WERI-Rb-1 (cell line): ENCODE measurements around the gene ATRN.

Source experiments
- DNase-seq: peaks from one replicate; pipeline ENCODE4 v3.0.0-alpha.2; 2020
- H3K27ac ChIP-seq: fragments of 250-450 bp; sonication (Bioruptor Pico); 2 replicates; pipeline ENCODE4 v1.5.1; 2020; ENCODE audit warnings: mild to moderate bottlenecking, moderate library complexity
- H3K27me3 ChIP-seq: fragments of 250-450 bp; sonication (Bioruptor Pico); 2 replicates; pipeline ENCODE4 v1.5.1; 2021; ENCODE audit warnings: mild to moderate bottlenecking, low read depth, moderate library complexity; ENCODE audit not compliant: insufficient read depth, severe bottlenecking
- H3K36me3 ChIP-seq: fragments of 250-450 bp; sonication (Bioruptor Pico); 2 replicates; pipeline ENCODE4 v1.5.1; 2020; ENCODE audit warnings: mild to moderate bottlenecking, moderate library complexity
- H3K4me3 ChIP-seq: 2 replicates; pipeline ENCODE4 v1.5.1; 2011; ENCODE audit warnings: low read depth, mild to moderate bottlenecking, control low read depth, low read length
- H3K9me3 ChIP-seq: fragments of 250-450 bp; sonication (Bioruptor Pico); 2 replicates; pipeline ENCODE4 v1.5.1; 2021; ENCODE audit warnings: mild to moderate bottlenecking, moderate library complexity; ENCODE audit not compliant: severe bottlenecking
- TF ChIP-seq, protein P1 (sequence below): IDR thresholded peaks from 2 replicates; pipeline ENCODE4 v1.5.1; 2011; ENCODE audit warnings: low read depth, mild to moderate bottlenecking, control low read depth, inconsistent platforms, low read length

ATRN gene

DNA sequence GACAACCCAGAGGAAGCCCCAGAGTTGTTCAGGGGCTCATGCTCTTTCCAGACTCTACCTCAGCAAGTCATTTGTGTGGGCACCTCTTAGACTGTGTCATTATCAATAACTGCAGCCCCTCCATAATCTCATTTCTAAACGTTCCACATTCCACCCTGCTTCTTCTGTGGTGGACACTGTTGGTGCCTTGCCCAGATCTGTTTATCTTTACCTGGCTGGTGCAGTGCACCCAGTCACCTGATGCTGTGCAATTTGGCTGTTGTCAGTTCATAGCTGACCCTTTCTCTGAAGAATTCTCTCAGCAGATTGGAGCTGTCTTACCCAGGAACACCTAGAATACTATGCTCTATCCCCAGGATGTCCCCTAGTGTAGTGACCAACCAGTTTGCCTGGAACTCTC lies 80.0 kb downstream of the ATRN start:
- Histone ChIP-seq H3K27ac (no peak overlapping the region), H3K27me3 (no peaks in the 10 kb centered on the region), H3K36me3 (no peaks in the 10 kb centered on the region; the same call in 1 of the 2 replicates), H3K4me3 (no peak overlapping the region), H3K9me3 (no peaks in the 10 kb centered on the region)
- no peak for DNase-seq
- TF ChIP-seq, protein P1, sequence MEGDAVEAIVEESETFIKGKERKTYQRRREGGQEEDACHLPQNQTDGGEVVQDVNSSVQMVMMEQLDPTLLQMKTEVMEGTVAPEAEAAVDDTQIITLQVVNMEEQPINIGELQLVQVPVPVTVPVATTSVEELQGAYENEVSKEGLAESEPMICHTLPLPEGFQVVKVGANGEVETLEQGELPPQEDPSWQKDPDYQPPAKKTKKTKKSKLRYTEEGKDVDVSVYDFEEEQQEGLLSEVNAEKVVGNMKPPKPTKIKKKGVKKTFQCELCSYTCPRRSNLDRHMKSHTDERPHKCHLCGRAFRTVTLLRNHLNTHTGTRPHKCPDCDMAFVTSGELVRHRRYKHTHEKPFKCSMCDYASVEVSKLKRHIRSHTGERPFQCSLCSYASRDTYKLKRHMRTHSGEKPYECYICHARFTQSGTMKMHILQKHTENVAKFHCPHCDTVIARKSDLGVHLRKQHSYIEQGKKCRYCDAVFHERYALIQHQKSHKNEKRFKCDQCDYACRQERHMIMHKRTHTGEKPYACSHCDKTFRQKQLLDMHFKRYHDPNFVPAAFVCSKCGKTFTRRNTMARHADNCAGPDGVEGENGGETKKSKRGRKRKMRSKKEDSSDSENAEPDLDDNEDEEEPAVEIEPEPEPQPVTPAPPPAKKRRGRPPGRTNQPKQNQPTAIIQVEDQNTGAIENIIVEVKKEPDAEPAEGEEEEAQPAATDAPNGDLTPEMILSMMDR, result no peak

DNA sequence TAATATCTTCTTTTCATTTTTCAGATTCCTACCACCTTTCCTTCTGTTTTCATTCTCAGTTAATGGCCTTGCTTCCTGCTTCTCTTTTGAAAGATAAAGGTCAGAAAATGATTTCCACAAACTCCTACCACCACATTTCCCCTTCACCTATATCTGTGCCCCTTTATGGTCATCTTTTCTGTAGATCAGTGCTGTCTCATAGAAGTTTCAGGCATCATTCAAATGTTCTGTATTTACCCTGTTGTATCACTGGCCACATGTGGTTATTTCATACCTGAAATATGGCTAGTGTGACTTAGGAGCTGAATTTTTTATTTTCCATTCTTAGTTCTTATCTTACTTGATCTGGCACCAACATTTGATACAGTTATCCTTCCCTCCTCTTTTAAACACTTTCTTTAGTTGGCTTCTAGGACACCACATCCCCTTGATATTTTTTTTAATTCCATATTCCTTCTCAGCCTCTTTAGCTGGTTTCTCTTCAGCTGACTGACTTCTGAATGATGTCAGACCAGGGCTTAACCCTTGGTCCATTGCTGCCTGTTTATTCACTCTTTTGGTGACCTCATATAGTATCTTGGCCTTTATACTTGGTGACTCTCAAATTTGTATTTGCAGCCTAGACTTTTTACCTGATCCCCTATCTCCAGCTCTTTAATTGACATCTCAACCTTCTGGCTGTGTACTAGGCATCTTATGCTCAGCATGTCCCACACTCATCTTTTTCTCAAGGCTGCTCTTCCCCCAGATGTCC lies 81.0 kb downstream of the ATRN start:
- DNase-seq, result no peak
- H3K27me3 ChIP-seq, result no peaks in the 10 kb centered on the region
- TF ChIP-seq, protein P1, result no peak
- H3K9me3 ChIP-seq, result no peaks in the 10 kb centered on the region
- no peaks in the 10 kb centered on the region; the same call in 1 of the 2 replicates for H3K36me3 ChIP-seq
- H3K27ac ChIP-seq, result no peak overlapping the region
- H3K4me3 ChIP-seq, result no peak overlapping the region

DNA sequence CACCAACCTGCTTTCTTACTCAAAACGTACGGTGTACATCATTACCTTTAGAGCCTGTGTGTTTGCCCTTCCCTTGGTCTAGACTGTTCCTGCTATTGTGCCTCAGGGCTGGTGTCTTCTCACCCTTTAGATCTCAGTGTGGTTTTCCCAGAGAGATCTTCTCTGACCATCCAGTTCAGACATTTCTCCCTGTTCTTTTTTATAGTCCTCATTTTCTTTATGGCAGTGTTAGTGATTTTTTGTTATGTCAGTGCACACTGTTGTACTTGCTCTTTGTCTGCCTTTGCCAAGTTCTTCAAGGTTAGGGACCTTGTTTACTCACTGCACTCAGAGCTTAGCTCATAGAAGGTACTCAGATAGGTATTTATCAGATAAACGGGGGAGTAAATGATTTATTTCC lies 82.8 kb downstream of the ATRN start:
- Histone ChIP-seq H3K4me3 (no peak overlapping the region), H3K9me3 (no peaks in the 10 kb centered on the region), H3K27ac (no peak overlapping the region), H3K27me3 (no peaks in the 10 kb centered on the region), H3K36me3 (no peaks in the 10 kb centered on the region; the same call in 1 of the 2 replicates)
- DNase-seq, result no peak
- TF ChIP-seq, protein P1, result no peak

DNA sequence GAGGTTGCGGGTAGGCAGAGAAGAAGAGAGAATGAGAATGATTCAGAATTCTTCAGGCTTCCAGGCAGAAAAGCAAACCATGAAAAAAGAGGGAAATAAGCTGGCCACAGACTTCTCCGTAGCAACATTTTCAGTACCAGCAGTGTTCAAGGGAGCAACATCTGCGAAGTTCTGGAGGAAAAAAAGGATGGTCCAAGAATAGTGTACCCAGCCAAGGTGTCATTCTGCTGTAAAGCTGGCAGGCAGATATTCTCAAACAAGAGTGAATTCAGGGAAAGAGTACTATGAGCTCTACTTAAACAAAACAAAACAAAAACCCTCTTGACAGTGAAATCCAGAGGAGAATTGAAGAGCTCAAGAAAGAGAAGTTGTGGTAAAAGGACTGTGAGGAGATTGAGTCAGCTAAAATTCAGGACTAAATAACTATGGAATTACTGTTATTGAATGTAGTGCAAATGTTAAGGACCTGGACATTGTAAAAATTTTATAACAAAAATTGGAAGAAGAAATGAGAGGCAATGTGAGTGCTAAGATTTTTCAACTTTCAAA lies 86.5 kb downstream of the ATRN start:
- no peaks in the 10 kb centered on the region for H3K27me3 ChIP-seq
- H3K27ac ChIP-seq, result no peak overlapping the region
- TF ChIP-seq, protein P1, result no peak
- H3K36me3 ChIP-seq, result no peaks in the 10 kb centered on the region; the same call in none of the 2 replicates
- no peak for DNase-seq
- H3K4me3 ChIP-seq, result no peak overlapping the region
- H3K9me3 ChIP-seq, result no peaks in the 10 kb centered on the region

DNA sequence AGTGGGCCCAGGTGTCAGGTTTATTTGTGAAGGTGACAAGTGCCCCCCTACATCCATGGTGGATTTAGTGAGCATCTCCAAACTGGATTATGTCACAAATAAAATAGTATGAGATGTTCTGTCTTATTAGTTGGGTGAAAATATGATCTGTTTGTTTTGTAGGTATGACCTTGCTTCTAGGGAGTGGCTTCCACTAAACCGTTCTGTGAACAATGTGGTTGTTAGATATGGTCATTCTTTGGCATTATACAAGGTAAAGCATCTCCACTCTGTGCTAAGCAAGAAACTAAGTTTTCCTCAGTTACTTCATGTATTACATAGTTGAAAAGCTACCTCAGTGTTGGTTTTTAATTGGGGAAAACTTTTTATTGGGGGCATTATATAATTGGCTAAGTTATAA lies 88.4 kb downstream of the ATRN start:
- Histone ChIP-seq H3K4me3 (no peak overlapping the region), H3K27me3 (no peaks in the 10 kb centered on the region), H3K9me3 (no peaks in the 10 kb centered on the region), H3K36me3 (peaks cover 5% of the 10 kb centered on the region), H3K27ac (no peak overlapping the region)
- TF ChIP-seq, protein P1, result no peak
- DNase-seq, result no peak
